GM21786 (cell line): ENCODE measurements around the gene CCM2.
"Not testable (repeated sequence)": the region's sequence is repeated elsewhere in the genome, so short reads cannot be mapped to it uniquely, and the experiment has no call there.

ENCODE experiments used
- ATAC-seq: cut with Tn5 transposase; IDR thresholded peaks from one replicate; pipeline ENCODE4 v1.9.1; 2021; ENCODE audit not compliant: unreplicated experiment

Gene CCM2

GRCh38 chr7:45098983-45099839 lies 99.2 kb downstream of the CCM2 start:
- ATAC-seq, result no peak

GRCh38 chr7:45099891-45100760 lies 100.1 kb downstream of the CCM2 start:
- no peak for ATAC-seq

DNA sequence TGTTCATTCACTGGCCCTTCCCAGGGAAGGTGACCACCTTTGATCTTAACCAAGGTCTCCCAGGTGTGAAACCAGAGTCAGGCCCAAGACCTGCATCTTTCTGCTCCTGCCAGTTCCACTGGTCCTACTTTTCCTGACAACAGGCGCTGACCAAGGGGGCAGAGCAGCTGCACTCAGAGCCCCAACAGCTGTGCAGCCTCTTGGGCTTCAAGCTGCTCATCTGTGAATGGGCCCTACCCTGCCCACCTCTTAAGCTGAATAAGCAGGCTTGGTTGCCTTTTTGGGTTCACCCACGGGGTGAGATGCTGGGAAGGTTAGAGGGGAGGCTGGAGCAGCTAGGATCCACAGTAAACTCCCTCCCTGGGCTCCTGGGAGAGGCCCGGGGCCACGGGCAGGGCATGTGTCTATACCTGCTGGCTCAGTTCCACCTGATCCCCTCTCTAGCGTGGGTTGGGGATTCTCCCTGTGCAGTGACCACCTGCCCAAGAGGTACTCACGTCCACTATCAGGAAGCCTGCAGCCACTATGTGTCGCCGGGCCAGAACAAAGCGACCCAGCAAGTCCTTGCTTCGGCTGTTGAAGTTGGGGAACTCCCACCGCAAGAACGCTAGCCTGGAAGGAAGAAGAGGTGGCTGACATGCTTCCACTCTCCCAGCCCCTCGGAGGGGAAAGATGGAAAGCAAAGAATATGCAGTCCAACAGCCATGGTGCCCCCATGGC lies 100.9 kb downstream of the CCM2 start:
- no peak for ATAC-seq

GRCh38 chr7:45101748-45102147 lies 101.7 kb downstream of the CCM2 start:
- no peak for ATAC-seq

DNA sequence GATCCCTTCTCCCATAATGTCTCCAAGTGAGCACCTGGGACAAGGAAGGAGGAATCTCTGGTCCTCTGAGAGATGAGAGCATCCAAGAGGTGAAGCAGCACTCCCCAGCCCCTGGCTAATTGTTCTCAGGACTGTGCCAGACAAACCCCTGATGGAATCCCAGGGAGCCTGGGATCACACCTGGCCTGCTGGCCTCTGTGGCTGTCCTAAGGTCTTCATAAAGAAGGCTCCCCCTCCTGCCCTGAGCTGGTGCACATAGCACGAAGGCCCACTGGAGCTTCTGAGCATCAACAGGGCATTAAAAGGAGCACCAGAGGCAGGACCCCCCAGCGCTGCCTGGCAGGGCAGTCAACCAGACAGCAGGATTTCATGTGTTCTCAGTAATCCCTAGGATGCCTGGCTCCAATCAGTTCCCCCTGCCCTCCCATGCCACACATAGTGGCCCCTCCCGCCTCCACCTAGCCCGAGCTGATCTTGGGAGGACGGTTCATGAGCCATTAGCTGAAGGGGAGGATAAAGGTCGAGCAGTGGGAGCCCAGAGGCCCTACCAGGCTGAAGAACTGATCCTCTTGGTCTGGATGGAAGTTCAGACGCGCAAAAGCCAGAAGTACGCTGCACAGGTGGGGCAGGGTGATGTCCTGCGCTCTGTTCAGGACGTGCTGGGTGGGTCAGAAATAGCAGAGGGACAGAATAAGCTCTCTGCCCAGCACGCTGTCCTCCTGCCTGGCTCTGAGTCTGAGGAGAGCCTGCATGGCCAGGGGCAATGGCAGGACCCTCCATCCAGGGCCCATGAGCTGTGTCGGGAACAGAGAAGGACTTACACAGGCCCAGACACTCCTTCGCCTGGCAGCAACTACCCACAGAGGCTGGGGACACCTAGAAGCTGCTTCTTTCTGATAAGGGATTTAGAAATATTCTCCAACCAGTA lies 103.0 kb downstream of the CCM2 start:
- no peak for ATAC-seq

- no peak for ATAC-seq
These were observed 104.2 kb downstream of the CCM2 start for GRCh38 chr7:45103958-45104843.

- ATAC-seq, result no peak
These were observed 105.0 kb downstream of the CCM2 start for GRCh38 chr7:45104844-45105587.

GRCh38 chr7:45105588-45106188 lies 105.7 kb downstream of the CCM2 start:
- ATAC-seq, result no peak

DNA sequence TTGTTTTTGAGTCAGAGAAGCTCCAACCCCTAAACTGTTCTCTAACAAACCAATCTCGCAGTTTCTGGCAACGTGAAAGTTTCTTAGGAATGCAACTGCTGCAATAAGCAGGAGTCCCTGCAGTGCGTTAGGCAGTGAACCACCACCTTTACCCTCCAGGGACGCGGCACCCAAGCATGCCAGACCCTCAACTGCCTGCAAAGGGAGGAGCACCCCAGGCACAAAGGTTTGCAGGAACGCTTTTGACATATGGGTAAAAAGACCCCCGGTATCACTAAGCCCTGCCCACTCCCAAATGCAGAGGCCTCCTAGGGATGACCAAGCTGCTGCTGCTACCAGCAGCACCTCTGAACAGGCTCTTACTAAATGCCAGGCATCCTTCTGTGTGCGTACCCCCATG lies 106.8 kb downstream of the CCM2 start:
- no peak for ATAC-seq

DNA sequence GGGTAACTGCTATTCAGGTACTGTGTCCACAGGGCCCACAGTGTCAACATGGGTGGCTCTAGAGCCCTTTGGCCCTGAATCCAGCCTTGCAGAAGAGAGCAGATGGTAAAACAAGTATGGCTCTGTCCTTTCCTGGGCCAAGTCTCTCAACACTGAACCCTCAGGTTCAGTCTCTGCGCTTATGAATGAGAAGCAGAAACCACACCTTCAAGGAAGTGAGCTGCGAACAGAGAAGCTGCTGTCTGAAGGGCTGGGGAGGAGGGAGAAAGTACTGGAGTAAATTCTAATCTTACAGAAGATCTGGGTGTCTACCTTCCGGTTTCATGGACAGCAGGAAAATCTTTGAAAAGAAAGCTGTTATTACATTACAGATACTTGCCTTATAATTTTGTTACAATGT lies 107.4 kb downstream of the CCM2 start:
- no peak for ATAC-seq

GRCh38 chr7:45108863-45109262 lies 108.9 kb downstream of the CCM2 start:
- ATAC-seq, result no peak

DNA sequence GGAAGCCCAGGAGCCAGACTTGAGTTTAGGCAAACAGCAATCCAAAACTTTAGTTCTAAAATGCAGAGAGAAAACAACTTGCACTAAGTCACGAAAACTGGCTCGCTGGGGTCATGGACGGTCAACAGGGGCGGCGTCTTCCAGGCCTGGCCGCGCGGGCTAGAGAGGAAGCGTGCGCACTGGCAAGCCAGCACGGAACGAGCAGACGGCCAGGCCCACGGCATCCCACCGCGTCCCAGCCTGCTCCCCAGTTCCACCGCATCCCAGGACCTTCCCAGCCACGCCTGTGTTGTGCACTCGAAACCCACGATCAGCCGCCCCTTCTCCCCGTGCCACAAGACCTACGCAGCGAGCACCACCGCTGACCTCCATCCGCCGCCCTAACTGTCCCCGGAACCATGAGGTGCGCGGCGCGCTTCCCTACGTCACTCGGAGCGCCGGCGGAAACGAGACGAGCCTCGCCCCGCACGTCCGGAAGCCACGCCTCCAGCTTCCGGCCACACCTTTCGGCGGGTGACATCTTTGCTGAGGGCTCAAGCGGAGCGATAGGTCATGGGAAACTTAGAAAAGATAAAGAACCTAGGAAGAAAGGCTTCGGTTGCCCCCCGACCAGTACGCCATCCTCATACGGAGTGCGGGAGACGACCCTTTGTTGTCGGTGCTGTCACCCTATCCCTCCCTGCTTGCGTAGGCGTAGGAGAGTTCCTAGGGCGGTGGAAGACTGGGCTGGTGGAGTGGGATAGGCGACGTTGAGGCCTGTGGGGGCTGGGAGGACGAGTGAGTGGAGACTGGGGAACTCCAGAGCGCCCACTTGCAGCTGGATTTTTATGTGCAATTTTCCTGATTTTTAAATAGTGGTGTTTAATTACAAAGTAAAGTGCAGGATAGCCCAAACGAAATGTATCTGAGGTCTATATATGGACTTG lies 111.6 kb downstream of the CCM2 start, which contains the start of gene TBRG4:
TBRG4 (minus strand) TSS at position 400 of the 926 bp plus-strand sequence. CDS start 2,460 bp downstream, outside the sequence.
- ATAC-seq, result peak; percentile 90

GRCh38 chr7:45112648-45113047 lies 112.6 kb downstream of the CCM2 start:
- no peak for ATAC-seq

GRCh38 chr7:45114257-45114656 lies 114.3 kb downstream of the CCM2 start:
- ATAC-seq, result not testable (repeated sequence)

DNA sequence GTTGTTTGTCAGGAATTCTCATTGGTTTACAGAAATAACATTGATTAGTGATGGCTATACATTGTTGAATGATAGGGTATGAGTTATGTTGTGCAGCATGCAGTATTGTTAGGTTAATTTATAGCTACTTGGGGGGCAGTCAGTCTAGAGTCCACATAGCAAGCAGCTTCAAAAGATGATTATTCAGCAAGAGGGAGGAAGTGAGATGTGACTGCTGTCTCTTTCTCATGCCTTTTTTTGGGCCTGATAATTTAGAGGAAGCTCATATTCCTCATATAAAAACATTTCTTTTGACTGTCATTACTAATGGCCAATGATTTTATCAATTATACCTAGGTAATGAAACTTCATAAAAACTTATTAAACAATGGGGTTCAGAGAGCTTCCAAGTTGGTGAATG lies 114.9 kb downstream of the CCM2 start:
- ATAC-seq, result no peak

- no peak for ATAC-seq
These were observed 116.0 kb downstream of the CCM2 start for GRCh38 chr7:45116048-45116447.

- no peak for ATAC-seq
These were observed 117.6 kb downstream of the CCM2 start for GRCh38 chr7:45117582-45117981.
